H1 (cell line): Measurements from ENCODE around the gene RPUSD2. TPM values are rescaled to one million over a fixed set of nuclear protein-coding genes. Genes with fewer than 3 reads are reported as not detected.
"Not testable (repeated sequence)": the region's sequence is repeated elsewhere in the genome, so short reads cannot be mapped to it uniquely, and the experiment has no call there.

ENCODE experiments used
- CTCF ChIA-PET: fragments of 300-600 bp; sonication (Branson Sonifier 250); formaldehyde crosslinking; loops from one replicate; lab custom pipeline; 2021; ENCODE audit not compliant: partially characterized antibody; lab: Charles Lee
- POLR2A ChIA-PET: fragments of 300-600 bp; sonication (Branson Sonifier 250); formaldehyde crosslinking; loops from one replicate; lab custom pipeline; 2021; ENCODE audit warnings: inconsistent platforms; ENCODE audit not compliant: partially characterized antibody; lab: Charles Lee
- DNase-seq, 2 experiments: peaks; one replicate each; pipeline versions ENCODE4 v3.0.0 to v3.0.0-alpha.2; 2010 to 2022; ENCODE audit warnings: low spot score in 2 of 2, low read depth in 1 of 2, mixed read lengths in 1 of 2
- FAIRE-seq: peaks from 2 replicates; lab custom pipeline; 2011; peaks lifted over from hg19 to GRCh38; lab: Jason Lieb, UNC
- H2AFZ ChIP-seq: 2 replicates; pipeline ENCODE4 v1.8.1; 2012; ENCODE audit warnings: low read length, inconsistent platforms
- H2AK5ac ChIP-seq: 2 replicates; pipeline ENCODE4 v1.6.1; 2013; ENCODE audit warnings: low read depth, low read length
- H2BK120ac ChIP-seq: replicated peaks from 2 replicates; pipeline ENCODE3; 2013; ENCODE audit warnings: low read depth, low read length, inconsistent platforms
- H2BK12ac ChIP-seq: 2 replicates; pipeline ENCODE4 v1.6.1; 2013; ENCODE audit warnings: low read depth, low read length
- H2BK15ac ChIP-seq: 2 replicates; pipeline ENCODE4 v1.6.1; 2013; ENCODE audit warnings: low read length
- H2BK20ac ChIP-seq: 2 replicates; pipeline ENCODE4 v1.6.1; 2013; ENCODE audit warnings: low read length
- H2BK5ac ChIP-seq: 2 replicates; pipeline ENCODE4 v1.6.1; 2013; ENCODE audit warnings: low read depth, low read length
- H3K14ac ChIP-seq: 2 replicates; pipeline ENCODE4 v1.6.1; 2013; ENCODE audit warnings: inconsistent platforms; ENCODE audit not compliant: insufficient read length
- H3K18ac ChIP-seq: 2 replicates; pipeline ENCODE4 v1.6.1; 2013; ENCODE audit warnings: low read length; ENCODE audit errors: extremely low read depth
- H3K23ac ChIP-seq: 2 replicates; pipeline ENCODE4 v1.6.1; 2013; ENCODE audit warnings: inconsistent platforms; ENCODE audit not compliant: insufficient read length
- H3K23me2 ChIP-seq: 2 replicates; pipeline ENCODE4 v1.6.1; 2013; ENCODE audit warnings: low read depth, low read length
- H3K27ac ChIP-seq: 2 replicates; pipeline ENCODE4 v1.6.1; 2011; ENCODE audit warnings: low read depth, low read length, inconsistent platforms
- H3K27me3 ChIP-seq, 4 experiments: replicated peaks in 1 of 4; 1 replicate in 1 of 4; 2 replicates in 3 of 4; pipeline versions ENCODE4 v1.6.1 to v1.8.1; 2011 to 2013; ENCODE audit warnings: low read length in 3 of 4, mild to moderate bottlenecking in 3 of 4, inconsistent platforms in 2 of 4, mixed read lengths in 2 of 4, moderate library complexity in 1 of 4; ENCODE audit not compliant: control insufficient read depth in 3 of 4, insufficient read depth in 3 of 4; ENCODE audit errors: extremely low read depth in 1 of 4
- H3K36me3 ChIP-seq, 4 experiments: 2 replicates each; pipeline versions ENCODE4 v1.6.1 to v1.8.1; 2011 to 2013; ENCODE audit warnings: mild to moderate bottlenecking in 4 of 4, low read length in 3 of 4, moderate library complexity in 2 of 4, control low read depth in 1 of 4, inconsistent platforms in 1 of 4; ENCODE audit not compliant: insufficient read depth in 4 of 4, control insufficient read depth in 2 of 4
- H3K4ac ChIP-seq: replicated peaks from 2 replicates; pipeline ENCODE3; 2013; ENCODE audit warnings: low read length, low read depth, mixed read lengths, inconsistent platforms; ENCODE audit not compliant: insufficient read length
- H3K4me1 ChIP-seq, 4 experiments: replicated peaks in 1 of 4; 1 replicate in 1 of 4; 2 replicates in 3 of 4; pipeline versions ENCODE4 v1.6.1 to v1.8.1; 2011 to 2013; ENCODE audit warnings: low read length in 3 of 4, inconsistent platforms in 2 of 4, mixed read lengths in 1 of 4; ENCODE audit not compliant: insufficient read depth in 4 of 4, control insufficient read depth in 3 of 4
- H3K4me2 ChIP-seq, 2 experiments: 2 replicates each; pipeline versions ENCODE4 v1.6.1 to v1.8.1; 2011 to 2013; ENCODE audit warnings: low read depth in 2 of 2, low read length in 2 of 2, control low read depth in 1 of 2, inconsistent platforms in 1 of 2, mild to moderate bottlenecking in 1 of 2; ENCODE audit not compliant: insufficient read depth in 1 of 2
- H3K4me3 ChIP-seq, 4 experiments: fragments of 200-600, 300-600 bp in 1 of 4; sonication (generic), shearing (Covaris generic), sonication (Bioruptor Twin) in 1 of 4; 2 replicates each; pipeline versions ENCODE4 v1.5.1 to v1.8.1; 2011 to 2016; ENCODE audit warnings: low read length in 4 of 4, low read depth in 3 of 4, control low read depth in 2 of 4, inconsistent platforms in 2 of 4, mild to moderate bottlenecking in 2 of 4, mixed read lengths in 1 of 4, moderate library complexity in 1 of 4; ENCODE audit not compliant: insufficient read depth in 2 of 4; ENCODE audit errors: extremely low read depth in 1 of 4
- H3K56ac ChIP-seq: replicated peaks from 2 replicates; pipeline ENCODE3; 2013; ENCODE audit warnings: low read depth, mild to moderate bottlenecking, mixed read lengths, low read length, inconsistent platforms; ENCODE audit not compliant: insufficient read length
- H3K79me1 ChIP-seq: 2 replicates; pipeline ENCODE4 v1.6.1; 2013; ENCODE audit warnings: low read depth, low read length, control low read depth
- H3K79me2 ChIP-seq, 2 experiments: 2 replicates each; pipeline versions ENCODE4 v1.6.1 to v1.8.1; 2012 to 2013; ENCODE audit warnings: low read length in 2 of 2, mild to moderate bottlenecking in 2 of 2, inconsistent platforms in 1 of 2; ENCODE audit not compliant: insufficient read depth in 2 of 2, control insufficient read depth in 1 of 2
- H3K9ac ChIP-seq, 4 experiments: replicated peaks in 1 of 4; 1 replicate in 1 of 4; 2 replicates in 3 of 4; pipeline versions ENCODE4 v1.6.1 to v1.8.1; 2011 to 2013; ENCODE audit warnings: low read depth in 3 of 4, low read length in 3 of 4, control low read depth in 2 of 4, mild to moderate bottlenecking in 2 of 4, moderate library complexity in 2 of 4, inconsistent platforms in 1 of 4; ENCODE audit errors: extremely low read depth in 1 of 4
- H3K9me3 ChIP-seq, 2 experiments: 2 replicates each; pipeline versions ENCODE4 v1.6.1 to v1.8.1; 2012 to 2013; ENCODE audit warnings: mild to moderate bottlenecking in 2 of 2, moderate library complexity in 2 of 2, control low read depth in 1 of 2, inconsistent platforms in 1 of 2, low read depth in 1 of 2, low read length in 1 of 2, mixed read lengths in 1 of 2; ENCODE audit not compliant: insufficient read depth in 2 of 2
- H4K20me1 ChIP-seq, 2 experiments: replicated peaks in 1 of 2; 2 replicates each; pipeline versions ENCODE3 to v1.8.1; 2011 to 2013; ENCODE audit warnings: inconsistent platforms in 2 of 2, low read length in 2 of 2, mild to moderate bottlenecking in 1 of 2; ENCODE audit not compliant: insufficient read depth in 2 of 2, control insufficient read depth in 1 of 2
- H4K5ac ChIP-seq: 2 replicates; pipeline ENCODE4 v1.6.1; 2013; ENCODE audit warnings: low read length, low read depth, mixed read lengths, inconsistent platforms; ENCODE audit not compliant: insufficient read length
- H4K8ac ChIP-seq: 2 replicates; pipeline ENCODE4 v1.8.0; 2013; ENCODE audit warnings: mild to moderate bottlenecking, moderate library complexity, low read length, inconsistent platforms; ENCODE audit not compliant: insufficient read depth; ENCODE audit errors: extremely low read depth
- H4K91ac ChIP-seq: replicated peaks from 2 replicates; pipeline ENCODE3; 2013; ENCODE audit warnings: low read length, mixed read lengths, inconsistent platforms; ENCODE audit not compliant: insufficient read length
- WGBS, 2 experiments: shearing (Covaris generic) in 1 of 2; methylation state at CpG; one replicate each; pipeline versions ENCODE4 v1.1.6 to v1.1.7; 2013 to 2015; ENCODE audit warnings: low lambda C conversion rate in 2 of 2, mixed read lengths in 2 of 2, inconsistent platforms in 1 of 2, low coverage in 1 of 2, missing lambda C conversion rate in 1 of 2; ENCODE audit not compliant: insufficient replicate concordance in 2 of 2, insufficient coverage in 1 of 2, insufficient read length in 1 of 2; ENCODE audit errors: extremely low coverage in 1 of 2, missing lambda C conversion rate in 1 of 2; 5-methylcytosine and 5-hydroxymethylcytosine counted together
- polyA plus RNA-seq, 7 experiments: library from polyadenylated mRNA; depleted of rRNA in 3 of 7; stranded (reverse) in 5 of 7; unstranded in 2 of 7; fragments of >200 nt in 5 of 7; fragments of 200-250 nt in 2 of 7; gene quantifications; 1 replicate in 5 of 7; 2 replicates in 1 of 7; 4 replicates in 1 of 7; pipeline versions ENCODE4 v1.2.1 to v1.2.3, GENCODE V29; 2011 to 2013; ENCODE audit warnings: missing spikeins in 2 of 7, mixed read lengths in 2 of 7
- total RNA-seq: library from RNA; stranded (reverse); fragmentation: NEBNext Ultra II Directional; extraction: Animal tissue kit (Norgen Biotek cat#: 25700); gene quantifications from 2 replicates; pipeline ENCODE4 v1.2.1, GENCODE V29; 2021

Gene RPUSD2
- total and polyA plus RNA-seq, 2 of the 8 experiments (the other 6 are each of a cell fraction or from before 2014, with no cell fraction given) = 14.5 to 28.5 TPM

GRCh38 chr15:40576914-40577313 lies 7.8 kb downstream of the RPUSD2 start:
- H3K79me2 ChIP-seq, H3K4me3 ChIP-seq, H2BK15ac ChIP-seq, H3K27ac ChIP-seq, H4K5ac ChIP-seq, H3K18ac ChIP-seq, H4K8ac ChIP-seq, H2AFZ ChIP-seq, H3K4me1 ChIP-seq, H3K23me2 ChIP-seq, H2AK5ac ChIP-seq, H4K91ac ChIP-seq, H3K23ac ChIP-seq, H3K9me3 ChIP-seq, DNase-seq, CTCF ChIA-PET, H4K20me1 ChIP-seq, H3K27me3 ChIP-seq, H3K9ac ChIP-seq, H3K79me1 ChIP-seq, H3K56ac ChIP-seq, H2BK20ac ChIP-seq, H3K14ac ChIP-seq, H2BK12ac ChIP-seq, FAIRE-seq, H3K4me2 ChIP-seq, H2BK5ac ChIP-seq, H2BK120ac ChIP-seq, H3K4ac ChIP-seq: not testable (repeated sequence)
- POLR2A ChIA-PET = interaction anchor here (2.0 kb wide), 1 partner anchor 12 kb away, joined by 4 read pairs; the partner anchor contains the start of gene CCDC32
- WGBS, 2 experiments = 91% methylated on average over 5 of the region's 5 CpGs; no CpG with 5 or more reads in 1 of the 2 experiments
- peaks cover 9 to 18% (median 11%) of the 10 kb centered on the region in 4 experiments; a peak in 7 of 8 replicates for H3K36me3 ChIP-seq
